ENCODE results near the gene OR4D1. TPM values are rescaled to one million over a fixed set of nuclear protein-coding genes. Genes with fewer than 3 reads are reported as not detected.

Gene OR4D1
- total RNA-seq, 2 experiments from 2014 or later, result 0.21 to 0.40 TPM

DNA sequence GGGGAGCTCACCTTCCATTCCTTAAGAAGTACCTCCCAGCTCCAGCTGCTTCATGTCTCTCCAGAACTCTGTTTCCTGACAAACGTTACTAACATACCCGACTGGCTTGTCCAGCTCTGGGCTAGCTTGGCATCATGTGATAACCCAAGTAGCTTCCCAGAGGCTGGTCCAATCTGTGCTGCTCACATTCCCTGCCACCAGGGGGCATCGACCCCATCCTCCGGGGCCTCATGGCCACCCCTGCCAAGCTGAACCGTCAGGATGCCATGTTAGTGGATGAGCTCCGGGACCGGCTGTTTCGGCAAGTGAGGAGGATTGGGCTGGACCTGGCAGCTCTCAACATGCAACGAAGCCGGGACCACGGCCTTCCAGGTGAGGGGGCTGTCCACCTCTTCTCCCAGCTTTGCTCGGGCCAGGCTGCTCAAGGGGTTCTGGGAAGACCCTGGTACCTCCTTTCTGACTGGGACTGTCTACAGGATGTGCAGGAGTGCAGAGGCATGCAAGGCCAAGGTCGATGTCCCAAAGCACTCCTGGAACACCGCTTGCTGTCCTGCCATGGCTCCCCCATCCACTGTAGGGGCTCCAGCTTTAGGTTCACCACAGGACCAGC lies 51.9 kb downstream of the OR4D1 start:
- intact Hi-C loops (cut with micrococcal nuclease), result loop anchor here (5.0 kb wide), 2 partner anchors 47 to 247 kb away; no protein-coding TSS in a partner anchor
- Mint-ChIP-seq H3K27ac (no peak overlapping the region), H3K36me3 (ENCODE audit: low read depth) (no peaks in the 10 kb centered on the region), H3K4me3 (no peak overlapping the region), H3K4me1 (ENCODE audit: low read depth) (no peaks in the 10 kb centered on the region), H3K27me3 (ENCODE audit: low read depth) (no peaks in the 10 kb centered on the region), H3K9me3 (no peaks in the 10 kb centered on the region)
- CTCF ChIA-PET, result interaction anchor here (0.6 to 3.5 kb wide), 22 partner anchors 9 to 214 kb away, joined by 3 to 23 read pairs (median 4); partner anchors contain the start of genes LPO and MKS1
- peak; percentile 67 for DNase-seq

- intact Hi-C loops (cut with micrococcal nuclease), result loop anchor here (5.0 kb wide), 2 partner anchors 44 to 244 kb away; no protein-coding TSS in a partner anchor
- no peak overlapping the region for H3K4me3 Mint-ChIP-seq
- H3K4me1 Mint-ChIP-seq (ENCODE audit: low read depth), result no peaks in the 10 kb centered on the region
- CTCF ChIA-PET, result interaction anchor here (2.2 to 3.5 kb wide), 2 partner anchors 13 to 115 kb away, joined by 6 to 23 read pairs; no protein-coding TSS in a partner anchor
- no peak for DNase-seq
- no peaks in the 10 kb centered on the region for H3K27me3 Mint-ChIP-seq (ENCODE audit: low read depth)
- no peaks in the 10 kb centered on the region for H3K36me3 Mint-ChIP-seq (ENCODE audit: low read depth)
- H3K27ac Mint-ChIP-seq, result no peak overlapping the region
- H3K9me3 Mint-ChIP-seq, result no peaks in the 10 kb centered on the region
These were observed 54.7 kb downstream of the OR4D1 start for GRCh38 chr17:58202859-58203258.

DNA sequence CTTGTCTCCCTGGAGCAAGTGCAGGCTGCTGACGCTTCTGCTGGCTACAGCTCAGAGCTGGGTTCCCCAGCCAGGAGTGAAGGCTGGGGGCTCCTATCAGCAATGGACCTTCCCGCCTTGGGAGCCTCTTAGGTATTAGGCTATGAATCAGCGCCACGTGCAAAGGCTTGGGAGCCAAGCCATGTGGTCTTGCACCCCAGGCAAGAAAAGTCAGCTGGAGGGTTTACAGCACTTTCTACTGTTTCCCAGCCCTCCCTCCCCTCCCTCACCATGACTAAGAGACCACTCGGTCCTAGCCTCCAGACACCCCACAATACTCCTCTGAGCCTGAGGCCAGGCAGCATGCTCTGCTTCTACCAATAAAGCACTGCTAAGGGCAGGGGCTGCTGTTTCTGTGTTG lies 56.6 kb downstream of the OR4D1 start:
- DNase-seq, result no peak
- no peaks in the 10 kb centered on the region for H3K27me3 Mint-ChIP-seq (ENCODE audit: low read depth)
- intact Hi-C loops (cut with micrococcal nuclease), result loop anchor here (5.0 kb wide), 2 partner anchors 43 to 243 kb away; no protein-coding TSS in a partner anchor
- H3K9me3 Mint-ChIP-seq, result no peaks in the 10 kb centered on the region
- H3K27ac Mint-ChIP-seq, result no peak overlapping the region
- H3K4me1 Mint-ChIP-seq (ENCODE audit: low read depth), result no peaks in the 10 kb centered on the region
- no peak overlapping the region for H3K4me3 Mint-ChIP-seq
- H3K36me3 Mint-ChIP-seq (ENCODE audit: low read depth), result peaks cover 5% of the 10 kb centered on the region
- CTCF ChIA-PET, result no interaction called here

- CTCF ChIA-PET, result no interaction called here
- Mint-ChIP-seq H3K27ac (no peak overlapping the region), H3K27me3 (ENCODE audit: low read depth) (no peaks in the 10 kb centered on the region), H3K36me3 (ENCODE audit: low read depth) (peaks cover 8% of the 10 kb centered on the region), H3K4me1 (ENCODE audit: low read depth) (no peaks in the 10 kb centered on the region), H3K9me3 (no peaks in the 10 kb centered on the region), H3K4me3 (no peak overlapping the region)
- DNase-seq, result no peak
- intact Hi-C loops (cut with micrococcal nuclease), result no loop called here
These were observed 57.8 kb downstream of the OR4D1 start for GRCh38 chr17:58205936-58206335.

DNA sequence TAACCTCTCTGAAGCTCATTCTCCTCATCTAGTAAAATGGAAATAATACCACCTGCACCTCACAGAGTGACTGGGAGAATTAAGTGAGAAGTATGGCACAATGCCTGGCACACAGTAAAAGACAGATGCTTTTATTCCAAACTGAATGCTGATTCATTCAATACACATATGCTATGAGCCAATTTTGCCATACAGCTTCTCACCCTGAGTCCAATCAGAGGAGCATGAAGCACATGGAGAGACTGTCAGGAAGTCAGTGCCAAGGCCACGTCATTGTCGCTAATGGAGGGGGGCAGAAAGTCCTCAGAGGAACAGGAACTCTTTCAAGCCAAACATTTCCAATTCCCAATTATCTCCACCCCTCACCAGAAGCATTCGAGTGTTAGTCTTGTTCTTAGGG lies 59.3 kb downstream of the OR4D1 start:
- intact Hi-C loops (cut with micrococcal nuclease), result no loop called here
- Mint-ChIP-seq H3K9me3 (no peaks in the 10 kb centered on the region), H3K4me3 (no peak overlapping the region), H3K36me3 (ENCODE audit: low read depth) (peaks cover 10% of the 10 kb centered on the region), H3K27ac (no peak overlapping the region), H3K4me1 (ENCODE audit: low read depth) (no peaks in the 10 kb centered on the region), H3K27me3 (ENCODE audit: low read depth) (no peaks in the 10 kb centered on the region)
- DNase-seq, result no peak
- CTCF ChIA-PET, result no interaction called here

GRCh38 chr17:58208344-58208743 lies 60.2 kb downstream of the OR4D1 start:
- H3K4me3 Mint-ChIP-seq, result no peak overlapping the region
- CTCF ChIA-PET, result no interaction called here
- no peak for DNase-seq
- H3K36me3 Mint-ChIP-seq (ENCODE audit: low read depth), result peaks cover 13% of the 10 kb centered on the region
- intact Hi-C loops (cut with micrococcal nuclease), result no loop called here
- no peak overlapping the region for H3K27ac Mint-ChIP-seq
- H3K9me3 Mint-ChIP-seq, result no peaks in the 10 kb centered on the region
- H3K4me1 Mint-ChIP-seq (ENCODE audit: low read depth), result no peaks in the 10 kb centered on the region
- no peaks in the 10 kb centered on the region for H3K27me3 Mint-ChIP-seq (ENCODE audit: low read depth)

Other genes starting within 250 kb of the OR4D1 start
- gene CUEDC1, start 193.0 kb upstream of the OR4D1 start, total RNA-seq, result under 1 TPM; 0.47 to 0.69 TPM
- gene VEZF1, start 160.1 kb upstream of the OR4D1 start, total RNA-seq, result 10 to 100 TPM; 21.7 to 22.0 TPM
- gene SRSF1, start 141.1 kb upstream of the OR4D1 start, total RNA-seq, result 100 to 1,000 TPM; 248 to 257 TPM
- gene DYNLL2, start 65.0 kb upstream of the OR4D1 start, total RNA-seq, result 10 to 100 TPM; 19.1 to 19.4 TPM
- not detected for gene OR4D2, start 18.6 kb downstream of the OR4D1 start, total RNA-seq
- not detected for gene EPX, start 44.3 kb downstream of the OR4D1 start, total RNA-seq
- gene MKS1, start 70.9 kb downstream of the OR4D1 start, total RNA-seq, result 10 to 100 TPM; 27.1 to 29.2 TPM
- not detected for gene LPO, start 90.2 kb downstream of the OR4D1 start, total RNA-seq
- not detected for gene MPO, start 132.6 kb downstream of the OR4D1 start, total RNA-seq
- 10 to 100 TPM; 18.5 to 20.0 TPM for gene TSPOAP1, start 180.4 kb downstream of the OR4D1 start, total RNA-seq
- 10 to 100 TPM; 76.6 to 76.9 TPM for gene SUPT4H1, start 203.8 kb downstream of the OR4D1 start, total RNA-seq

All from activated naive CD4-positive, alpha-beta T cell treated with anti-CD3 and anti-CD28 coated beads for 36 hours (primary cell).